ENCODE data around the gene RECK. TPM values are rescaled to one million over a fixed set of nuclear protein-coding genes. Genes with fewer than 3 reads are reported as not detected.
A peak's percentile ranks its signal among the peaks of the same experiment; 100 is the strongest.

The RECK gene
- total RNA-seq, 1 experiment from 2014 or later, result 13.2 TPM

DNA sequence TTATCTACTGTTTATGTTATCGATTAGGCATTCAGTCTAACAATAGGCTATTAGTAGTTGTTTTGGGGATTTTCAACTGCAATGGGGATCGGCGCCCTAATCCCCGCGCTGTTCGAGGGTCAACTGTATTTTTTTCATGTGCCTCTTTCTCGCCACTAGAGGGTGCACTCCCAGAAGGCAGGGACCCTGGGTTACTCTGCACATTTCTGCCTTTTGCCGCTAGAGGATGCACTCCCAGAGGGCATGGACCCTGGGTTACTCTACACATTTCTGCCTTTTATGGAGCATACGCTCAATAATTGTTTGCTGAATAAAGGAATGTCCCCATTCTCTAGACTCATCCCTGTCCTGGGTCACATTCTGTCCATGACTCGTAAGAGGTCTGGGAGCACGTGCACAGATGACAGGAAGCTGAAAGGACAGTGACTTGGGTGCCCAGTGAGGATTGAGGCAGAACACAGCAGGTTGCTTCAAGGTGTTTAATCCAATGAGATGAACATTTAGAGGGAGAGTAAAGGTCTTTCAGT is 27.9 kb upstream of the RECK start:
- intact Hi-C loops (cut with micrococcal nuclease; ENCODE audit: unreplicated experiment), result no loop called here
- no TSS peak for BruUV-seq (replicated peaks)
- ChIA-PET CTCF (interaction anchor here (0.6 to 2.3 kb wide), 18 partner anchors 9 to 839 kb away, joined by 3 to 34 read pairs (median 4); partner anchors contain the start of gene RECK), POLR2A (no interaction called here)
- peak; percentile 97 for ATAC-seq
- no peaks in the 10 kb centered on the region for H3K36me3 ChIP-seq (ENCODE audit: control insufficient read depth, insufficient read depth, low read length)
- DNase-seq (ENCODE audit: low read depth, low spot score), result peak; percentile 64
- TF ChIP-seq TCF7L2 (IDR thresholded peaks at IDR 0.05; ENCODE audit: low read depth, low read length) (no peak), POLR2AphosphoS5 (IDR thresholded peaks at IDR 0.05; ENCODE audit: low read depth, low read length) (no peak)
- TF ChIP-seq, protein P1, sequence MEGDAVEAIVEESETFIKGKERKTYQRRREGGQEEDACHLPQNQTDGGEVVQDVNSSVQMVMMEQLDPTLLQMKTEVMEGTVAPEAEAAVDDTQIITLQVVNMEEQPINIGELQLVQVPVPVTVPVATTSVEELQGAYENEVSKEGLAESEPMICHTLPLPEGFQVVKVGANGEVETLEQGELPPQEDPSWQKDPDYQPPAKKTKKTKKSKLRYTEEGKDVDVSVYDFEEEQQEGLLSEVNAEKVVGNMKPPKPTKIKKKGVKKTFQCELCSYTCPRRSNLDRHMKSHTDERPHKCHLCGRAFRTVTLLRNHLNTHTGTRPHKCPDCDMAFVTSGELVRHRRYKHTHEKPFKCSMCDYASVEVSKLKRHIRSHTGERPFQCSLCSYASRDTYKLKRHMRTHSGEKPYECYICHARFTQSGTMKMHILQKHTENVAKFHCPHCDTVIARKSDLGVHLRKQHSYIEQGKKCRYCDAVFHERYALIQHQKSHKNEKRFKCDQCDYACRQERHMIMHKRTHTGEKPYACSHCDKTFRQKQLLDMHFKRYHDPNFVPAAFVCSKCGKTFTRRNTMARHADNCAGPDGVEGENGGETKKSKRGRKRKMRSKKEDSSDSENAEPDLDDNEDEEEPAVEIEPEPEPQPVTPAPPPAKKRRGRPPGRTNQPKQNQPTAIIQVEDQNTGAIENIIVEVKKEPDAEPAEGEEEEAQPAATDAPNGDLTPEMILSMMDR (IDR thresholded peaks at IDR 0.05), result peak; percentile 100
- no peaks in the 10 kb centered on the region for H3K4me1 ChIP-seq (ENCODE audit: control insufficient read depth, insufficient read depth, low read length)
- no peaks in the 10 kb centered on the region for H3K9me3 ChIP-seq (ENCODE audit: control insufficient read depth, insufficient read depth, low read depth, low read length)
- H3K4me3 ChIP-seq (ENCODE audit: low read depth in 2 of 2, low read length in 2 of 2), result no peak overlapping the region
- peaks cover 73% of the 10 kb centered on the region for H3K27me3 ChIP-seq (ENCODE audit: control insufficient read depth, insufficient read depth, low read length)
- H3K27ac ChIP-seq (ENCODE audit: low read length), result no peak overlapping the region
- in situ Hi-C loops (cut with HindIII; ENCODE audit: low pct_unique_long_range_greater_than_20kb, low sequenced_read_pairs), result no loop called here

DNA sequence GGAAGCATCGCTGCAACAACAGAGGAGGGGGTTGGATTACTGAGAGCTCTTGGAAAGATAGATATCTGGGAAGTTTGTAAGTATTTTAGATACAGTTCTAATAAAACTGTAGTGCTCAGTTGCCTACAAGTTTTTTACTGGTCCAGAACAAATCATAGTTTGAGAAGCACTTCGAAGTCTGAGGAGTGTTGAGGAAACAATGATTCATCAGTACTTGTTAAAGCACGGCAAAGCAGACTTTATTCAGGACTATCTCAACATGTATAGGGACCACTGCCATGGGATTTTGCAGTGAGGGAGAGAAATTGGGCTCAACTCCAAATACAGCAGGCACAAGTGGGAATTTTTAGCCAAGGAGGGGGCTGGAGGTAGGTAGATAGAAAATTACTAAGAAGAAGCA is 25.3 kb upstream of the RECK start:
- ChIA-PET POLR2A (no interaction called here), CTCF (interaction anchor here (0.5 to 3.0 kb wide), 2 partner anchors 12 to 263 kb away, joined by 5 to 12 read pairs; no protein-coding TSS in a partner anchor)
- peaks cover 69% of the 10 kb centered on the region for H3K27me3 ChIP-seq (ENCODE audit: control insufficient read depth, insufficient read depth, low read length)
- H3K4me1 ChIP-seq (ENCODE audit: control insufficient read depth, insufficient read depth, low read length), result no peaks in the 10 kb centered on the region
- in situ Hi-C loops (cut with HindIII; ENCODE audit: low pct_unique_long_range_greater_than_20kb, low sequenced_read_pairs) (no loop called here), intact Hi-C loops (cut with micrococcal nuclease; ENCODE audit: unreplicated experiment) (no loop called here)
- no peaks in the 10 kb centered on the region for H3K36me3 ChIP-seq (ENCODE audit: control insufficient read depth, insufficient read depth, low read length)
- TF ChIP-seq, protein P2, sequence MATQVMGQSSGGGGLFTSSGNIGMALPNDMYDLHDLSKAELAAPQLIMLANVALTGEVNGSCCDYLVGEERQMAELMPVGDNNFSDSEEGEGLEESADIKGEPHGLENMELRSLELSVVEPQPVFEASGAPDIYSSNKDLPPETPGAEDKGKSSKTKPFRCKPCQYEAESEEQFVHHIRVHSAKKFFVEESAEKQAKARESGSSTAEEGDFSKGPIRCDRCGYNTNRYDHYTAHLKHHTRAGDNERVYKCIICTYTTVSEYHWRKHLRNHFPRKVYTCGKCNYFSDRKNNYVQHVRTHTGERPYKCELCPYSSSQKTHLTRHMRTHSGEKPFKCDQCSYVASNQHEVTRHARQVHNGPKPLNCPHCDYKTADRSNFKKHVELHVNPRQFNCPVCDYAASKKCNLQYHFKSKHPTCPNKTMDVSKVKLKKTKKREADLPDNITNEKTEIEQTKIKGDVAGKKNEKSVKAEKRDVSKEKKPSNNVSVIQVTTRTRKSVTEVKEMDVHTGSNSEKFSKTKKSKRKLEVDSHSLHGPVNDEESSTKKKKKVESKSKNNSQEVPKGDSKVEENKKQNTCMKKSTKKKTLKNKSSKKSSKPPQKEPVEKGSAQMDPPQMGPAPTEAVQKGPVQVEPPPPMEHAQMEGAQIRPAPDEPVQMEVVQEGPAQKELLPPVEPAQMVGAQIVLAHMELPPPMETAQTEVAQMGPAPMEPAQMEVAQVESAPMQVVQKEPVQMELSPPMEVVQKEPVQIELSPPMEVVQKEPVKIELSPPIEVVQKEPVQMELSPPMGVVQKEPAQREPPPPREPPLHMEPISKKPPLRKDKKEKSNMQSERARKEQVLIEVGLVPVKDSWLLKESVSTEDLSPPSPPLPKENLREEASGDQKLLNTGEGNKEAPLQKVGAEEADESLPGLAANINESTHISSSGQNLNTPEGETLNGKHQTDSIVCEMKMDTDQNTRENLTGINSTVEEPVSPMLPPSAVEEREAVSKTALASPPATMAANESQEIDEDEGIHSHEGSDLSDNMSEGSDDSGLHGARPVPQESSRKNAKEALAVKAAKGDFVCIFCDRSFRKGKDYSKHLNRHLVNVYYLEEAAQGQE (IDR thresholded peaks at IDR 0.05; ENCODE audit: insufficient read depth in 1 of 2, low read depth in 2 of 2, low read length in 1 of 2), result no peak
- TF ChIP-seq, protein P1 (IDR thresholded peaks at IDR 0.05), result peak; percentile 17
- ATAC-seq (no peak), DNase-seq (ENCODE audit: low read depth, low spot score) (no peak)
- no peak overlapping the region for H3K27ac ChIP-seq (ENCODE audit: low read length)
- no TSS peak for BruUV-seq (replicated peaks)
- no peaks in the 10 kb centered on the region for H3K9me3 ChIP-seq (ENCODE audit: control insufficient read depth, insufficient read depth, low read depth, low read length)
- no peak overlapping the region for H3K4me3 ChIP-seq (ENCODE audit: low read depth in 2 of 2, low read length in 2 of 2)

DNA sequence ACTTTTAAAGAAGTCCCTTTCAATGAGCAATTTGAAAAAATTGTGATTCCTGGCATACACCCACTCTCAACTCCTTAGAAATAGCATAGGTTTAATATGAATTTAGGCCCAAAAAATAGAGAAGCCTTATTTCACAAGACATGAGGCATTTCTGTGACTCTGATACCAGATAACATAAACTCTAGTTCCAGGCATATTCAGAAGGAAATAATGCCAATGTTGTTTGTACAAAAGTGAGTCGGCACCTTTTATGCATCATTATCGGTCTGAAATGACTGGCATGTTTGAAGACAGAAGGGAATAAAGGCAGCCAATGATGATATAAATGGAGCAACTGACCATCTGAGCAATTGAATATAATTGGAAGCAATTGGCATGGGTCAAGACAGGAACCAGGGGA is 19.4 kb upstream of the RECK start:
- intact Hi-C loops (cut with micrococcal nuclease; ENCODE audit: unreplicated experiment), result no loop called here
- ATAC-seq (no peak), DNase-seq (ENCODE audit: low read depth, low spot score) (no peak)
- ChIA-PET POLR2A (no interaction called here), CTCF (no interaction called here)
- BruUV-seq (replicated peaks), result no TSS peak
- Histone ChIP-seq H3K27me3 (ENCODE audit: control insufficient read depth, insufficient read depth, low read length) (peaks cover 26% of the 10 kb centered on the region), H3K9me3 (ENCODE audit: control insufficient read depth, insufficient read depth, low read depth, low read length) (no peaks in the 10 kb centered on the region), H3K4me1 (ENCODE audit: control insufficient read depth, insufficient read depth, low read length) (no peaks in the 10 kb centered on the region), H3K27ac (ENCODE audit: low read length) (no peak overlapping the region), H3K36me3 (ENCODE audit: control insufficient read depth, insufficient read depth, low read length) (no peaks in the 10 kb centered on the region), H3K4me3 (ENCODE audit: low read depth in 2 of 2, low read length in 2 of 2) (no peak overlapping the region)
- TF ChIP-seq, protein P2 (IDR thresholded peaks at IDR 0.05; ENCODE audit: insufficient read depth in 1 of 2, low read depth in 2 of 2, low read length in 1 of 2), result no peak
- TF ChIP-seq SIN3A (IDR thresholded peaks at IDR 0.05; ENCODE audit: borderline replicate concordance, insufficient read depth, low read depth, low read length), result no peak
- no peak for TF ChIP-seq TCF7L2 (IDR thresholded peaks at IDR 0.05; ENCODE audit: low read depth, low read length)
- TF ChIP-seq, protein P1 (IDR thresholded peaks at IDR 0.05), result no peak
- no peak for TF ChIP-seq POLR2AphosphoS5 (IDR thresholded peaks at IDR 0.05; ENCODE audit: low read depth, low read length)
- in situ Hi-C loops (cut with HindIII; ENCODE audit: low pct_unique_long_range_greater_than_20kb, low sequenced_read_pairs), result no loop called here
